D721Med (cell line): ENCODE data around the gene PLXNA4.

Experiments used
- DNase-seq: peaks from one replicate; pipeline ENCODE4 v3.0.0; 2011; ENCODE audit warnings: low spot score; ENCODE audit not compliant: insufficient read length
- FAIRE-seq: peaks from 2 replicates; lab custom pipeline; 2011; peaks lifted over from hg19 to GRCh38; lab: Jason Lieb, UNC
- TF ChIP-seq, protein P1 (sequence below): IDR thresholded peaks from 2 replicates; pipeline ENCODE4 v1.5.1; 2012; ENCODE audit warnings: mild to moderate bottlenecking, control low read depth; ENCODE audit not compliant: insufficient read depth; ENCODE audit errors: missing control alignments

The PLXNA4 gene

DNA sequence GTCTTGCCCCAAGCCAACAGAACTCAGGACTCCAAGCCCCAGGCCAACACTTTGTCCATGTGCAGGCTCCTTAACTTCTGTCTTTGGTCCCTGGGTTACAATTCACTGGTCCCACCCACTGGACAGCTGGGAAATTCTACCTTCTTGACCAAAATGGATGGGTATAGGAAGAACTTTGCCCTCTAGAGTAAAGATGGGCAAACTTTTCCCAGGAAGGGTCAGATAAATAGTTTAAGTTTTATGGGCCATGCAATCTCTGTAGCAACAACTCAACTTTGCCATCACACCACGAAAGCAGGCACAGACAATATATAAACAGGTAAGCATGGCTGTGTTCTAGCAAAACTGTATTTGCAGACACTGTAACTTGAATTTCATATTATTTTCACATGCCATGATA is 147.1 kb downstream of the PLXNA4 start:
- FAIRE-seq = no peak
- no peak for DNase-seq
- TF ChIP-seq, protein P1, sequence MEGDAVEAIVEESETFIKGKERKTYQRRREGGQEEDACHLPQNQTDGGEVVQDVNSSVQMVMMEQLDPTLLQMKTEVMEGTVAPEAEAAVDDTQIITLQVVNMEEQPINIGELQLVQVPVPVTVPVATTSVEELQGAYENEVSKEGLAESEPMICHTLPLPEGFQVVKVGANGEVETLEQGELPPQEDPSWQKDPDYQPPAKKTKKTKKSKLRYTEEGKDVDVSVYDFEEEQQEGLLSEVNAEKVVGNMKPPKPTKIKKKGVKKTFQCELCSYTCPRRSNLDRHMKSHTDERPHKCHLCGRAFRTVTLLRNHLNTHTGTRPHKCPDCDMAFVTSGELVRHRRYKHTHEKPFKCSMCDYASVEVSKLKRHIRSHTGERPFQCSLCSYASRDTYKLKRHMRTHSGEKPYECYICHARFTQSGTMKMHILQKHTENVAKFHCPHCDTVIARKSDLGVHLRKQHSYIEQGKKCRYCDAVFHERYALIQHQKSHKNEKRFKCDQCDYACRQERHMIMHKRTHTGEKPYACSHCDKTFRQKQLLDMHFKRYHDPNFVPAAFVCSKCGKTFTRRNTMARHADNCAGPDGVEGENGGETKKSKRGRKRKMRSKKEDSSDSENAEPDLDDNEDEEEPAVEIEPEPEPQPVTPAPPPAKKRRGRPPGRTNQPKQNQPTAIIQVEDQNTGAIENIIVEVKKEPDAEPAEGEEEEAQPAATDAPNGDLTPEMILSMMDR = no peak

DNA sequence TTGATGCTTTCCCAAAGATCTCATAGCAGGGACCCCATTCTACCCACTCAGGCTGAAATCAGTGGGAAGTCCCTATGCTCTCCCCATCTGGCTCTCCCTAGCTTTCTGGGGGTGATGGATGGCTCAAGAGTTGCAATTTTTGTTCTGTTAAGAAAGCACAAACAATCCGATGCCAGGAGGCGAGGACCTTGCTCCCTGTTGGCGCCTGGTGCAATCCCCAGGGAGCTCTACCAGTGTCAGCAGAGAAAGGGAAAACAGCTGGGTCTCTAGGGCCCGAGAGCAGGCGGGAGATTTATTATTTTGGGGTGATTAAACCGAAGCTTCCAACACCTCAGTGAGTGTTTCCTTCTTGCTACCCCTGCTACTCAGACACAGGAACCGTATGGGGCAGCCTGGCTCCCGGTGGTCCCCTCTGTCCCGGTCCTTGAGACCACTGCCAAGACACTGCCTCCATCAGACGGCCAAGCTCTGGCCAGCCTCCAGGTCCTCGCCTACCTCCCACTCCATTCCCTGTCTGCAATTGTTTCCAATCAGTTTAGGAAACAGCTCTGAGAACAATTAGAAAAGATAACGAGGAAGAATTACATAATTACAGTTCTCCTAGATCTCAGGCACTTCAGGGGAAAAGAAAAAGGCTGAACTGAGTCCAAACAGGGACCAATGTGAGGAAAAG is 147.9 kb downstream of the PLXNA4 start:
- TF ChIP-seq, protein P1 = no peak
- DNase-seq (no peak), FAIRE-seq (no peak)

- no peak for DNase-seq
- TF ChIP-seq, protein P1 = no peak
- FAIRE-seq = no peak
These were observed 150.3 kb downstream of the PLXNA4 start for GRCh38 chr7:132425942-132426341.

GRCh38 chr7:132424821-132425724 is 151.2 kb downstream of the PLXNA4 start:
- DNase-seq (no peak), FAIRE-seq (no peak)
- TF ChIP-seq, protein P1 = no peak

GRCh38 chr7:132424277-132424676 is 152.0 kb downstream of the PLXNA4 start:
- no peak for FAIRE-seq

DNA sequence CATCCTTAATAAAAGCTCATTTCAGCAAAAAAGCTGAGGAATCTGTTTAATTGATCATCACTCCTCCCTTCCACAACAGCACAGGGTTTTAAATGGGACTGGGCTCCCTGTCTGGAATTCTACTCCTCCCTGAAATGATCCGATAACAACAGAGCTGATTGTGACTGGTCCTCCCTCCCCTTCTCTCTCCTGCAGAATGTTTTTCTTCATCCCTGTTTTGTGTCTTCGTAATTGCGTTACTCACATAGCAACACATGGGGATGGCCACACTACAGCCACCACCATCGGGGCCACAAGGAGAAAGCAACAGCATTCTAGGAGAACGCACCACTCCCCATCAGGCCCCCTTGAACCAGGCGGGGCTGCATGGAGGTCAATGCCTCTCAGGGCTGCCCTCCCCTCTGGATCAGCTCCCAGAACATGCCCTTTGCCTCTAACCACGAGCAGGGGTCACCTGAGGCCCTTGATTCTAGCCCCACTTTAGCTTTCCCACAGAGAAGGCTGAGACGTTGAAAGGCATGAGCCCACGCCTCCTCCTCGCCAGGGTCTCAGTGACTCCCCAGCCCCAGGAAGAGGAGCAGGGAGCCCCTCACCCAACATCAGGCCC is 152.6 kb downstream of the PLXNA4 start:
- no peak for FAIRE-seq

More at GRCh38 chr7:132424277-132424676, 152.0 kb downstream of the PLXNA4 start:
- TF ChIP-seq, protein P1 = no peak
- DNase-seq = no peak

More for the DNA sequence above, 152.6 kb downstream of the PLXNA4 start:
- DNase-seq = no peak
- TF ChIP-seq, protein P1 = no peak
